ACHN (cell line): ENCODE results near the gene EPHA5.

Source experiments
- DNase-seq: peaks from one replicate; pipeline ENCODE4 v3.0.0-alpha.2; 2015
- in situ Hi-C: cut with HindIII; loops from 2 replicates; pipeline ENCODE4 v1.10.0; 2017; ENCODE audit warnings: low sequenced_read_pairs, low pct_ligation_motif_present, low pct_unique_long_range_greater_than_20kb

Gene EPHA5

DNA sequence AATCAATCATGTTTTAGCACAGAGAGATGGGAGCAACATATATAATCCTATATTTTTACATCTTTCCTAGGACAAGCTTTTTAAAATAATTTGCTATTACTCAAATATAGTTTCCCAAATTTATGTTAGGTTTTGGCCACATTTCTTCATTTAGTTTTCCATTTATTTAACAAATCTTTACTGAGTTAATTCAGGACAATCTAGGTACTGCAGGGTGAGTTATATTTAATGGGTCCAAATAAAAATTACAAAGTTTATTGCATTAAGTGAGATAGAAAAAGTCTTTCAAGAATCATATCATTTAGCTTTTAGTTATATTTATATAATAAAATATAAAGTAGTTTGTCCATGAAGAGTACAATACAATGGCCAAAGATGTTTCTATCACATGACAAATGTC lies 269.2 kb downstream of the EPHA5 start:
- DNase-seq: no peak
- in situ Hi-C loops: no loop called here

DNA sequence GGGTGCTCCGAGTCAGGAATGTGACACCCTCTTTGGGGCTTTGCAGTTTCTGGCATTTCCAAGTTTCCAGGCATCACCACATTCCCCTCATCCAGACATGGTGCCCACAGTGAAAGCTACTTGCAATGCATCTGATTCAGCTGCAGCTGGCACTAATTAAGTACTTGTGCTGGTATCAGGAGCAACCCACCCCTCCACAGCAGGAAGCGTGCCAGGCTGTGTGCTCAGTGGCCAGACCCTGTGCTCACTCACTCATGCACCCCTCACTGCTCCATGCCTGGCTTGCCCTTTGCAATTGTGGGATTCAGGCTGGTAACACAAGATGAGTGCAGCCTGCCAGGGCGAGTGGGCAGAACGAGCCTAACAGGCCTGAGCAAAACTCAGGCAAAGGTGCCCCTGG lies 271.2 kb downstream of the EPHA5 start:
- in situ Hi-C loops: no loop called here
- no peak for DNase-seq

DNA sequence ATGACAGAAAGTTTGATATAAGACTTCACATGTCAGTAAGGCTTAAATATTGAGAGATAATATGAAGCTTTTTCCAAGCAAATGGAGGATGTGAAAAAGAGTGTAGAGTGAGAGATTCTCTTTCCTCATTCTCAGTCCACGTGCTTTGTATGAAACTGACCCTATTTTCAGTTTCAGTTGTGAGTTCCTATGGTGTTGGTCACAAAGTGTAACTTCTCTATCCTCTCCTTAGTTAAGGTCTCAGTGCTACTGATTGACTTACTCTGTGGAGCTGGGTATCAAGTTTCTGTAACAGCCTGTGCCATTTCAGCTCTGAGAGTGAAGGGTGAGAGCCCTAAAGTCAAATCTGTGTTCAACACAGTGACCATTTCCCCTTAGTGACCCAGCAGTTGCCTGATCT lies 277.2 kb downstream of the EPHA5 start:
- in situ Hi-C loops: no loop called here
- no peak for DNase-seq

DNA sequence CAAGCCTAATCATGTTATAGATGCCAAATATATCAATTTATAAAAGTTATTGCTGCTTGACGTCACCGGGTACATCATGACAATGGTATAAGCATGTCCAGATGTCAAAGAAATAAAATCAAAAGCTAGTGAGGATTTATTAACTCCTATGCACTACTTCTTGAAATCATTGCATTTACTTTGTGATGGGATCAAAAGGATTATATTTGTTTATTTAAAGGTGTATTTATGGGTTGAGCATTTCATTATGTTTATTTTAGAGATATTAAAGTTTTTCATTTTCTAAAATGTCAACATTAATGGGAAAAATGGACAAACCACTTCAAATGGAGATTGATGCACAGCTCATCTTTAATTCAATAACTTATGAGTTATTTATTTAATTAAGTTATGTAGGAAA lies 277.8 kb downstream of the EPHA5 start:
- DNase-seq: no peak
- in situ Hi-C loops: no loop called here

DNA sequence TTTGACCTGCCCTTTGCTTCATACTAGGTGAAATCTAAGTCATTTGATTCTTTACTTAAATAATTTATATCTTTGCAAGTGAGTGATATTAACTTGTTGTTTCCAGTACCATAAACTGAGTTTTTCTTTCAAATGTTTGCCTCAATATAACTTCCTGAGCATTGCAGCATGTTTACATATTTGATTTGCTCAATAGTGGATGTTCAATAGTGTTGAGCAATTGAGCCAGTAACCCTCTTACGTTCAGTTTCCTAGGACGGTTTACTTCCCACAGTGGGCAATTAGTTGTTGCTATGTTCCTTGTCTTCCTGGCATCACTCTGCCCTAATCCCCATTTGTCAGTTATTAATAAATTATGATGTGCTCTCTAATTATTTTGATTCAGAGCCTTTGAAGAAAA lies 278.5 kb downstream of the EPHA5 start:
- in situ Hi-C loops: no loop called here
- DNase-seq: no peak

DNA sequence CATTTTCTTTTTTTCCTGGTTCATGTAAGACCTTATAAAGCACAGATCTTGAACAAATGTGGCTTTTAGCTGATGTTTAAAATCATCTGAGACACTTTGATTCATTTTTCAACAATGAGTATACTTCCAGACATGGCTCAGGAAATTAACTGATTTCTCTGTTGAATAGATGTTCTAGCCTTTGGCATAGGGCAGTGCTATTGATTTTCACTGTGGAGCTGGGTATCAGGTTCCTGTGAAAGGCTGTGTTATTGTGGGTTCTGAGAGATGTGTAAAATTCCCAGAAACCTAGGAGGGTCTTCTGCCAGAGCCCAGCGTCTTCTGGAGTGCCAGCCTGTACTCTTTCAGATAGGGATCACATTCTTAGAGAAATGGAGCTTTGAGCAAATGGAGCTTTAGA lies 278.9 kb downstream of the EPHA5 start:
- DNase-seq: no peak
- in situ Hi-C loops: no loop called here

DNA sequence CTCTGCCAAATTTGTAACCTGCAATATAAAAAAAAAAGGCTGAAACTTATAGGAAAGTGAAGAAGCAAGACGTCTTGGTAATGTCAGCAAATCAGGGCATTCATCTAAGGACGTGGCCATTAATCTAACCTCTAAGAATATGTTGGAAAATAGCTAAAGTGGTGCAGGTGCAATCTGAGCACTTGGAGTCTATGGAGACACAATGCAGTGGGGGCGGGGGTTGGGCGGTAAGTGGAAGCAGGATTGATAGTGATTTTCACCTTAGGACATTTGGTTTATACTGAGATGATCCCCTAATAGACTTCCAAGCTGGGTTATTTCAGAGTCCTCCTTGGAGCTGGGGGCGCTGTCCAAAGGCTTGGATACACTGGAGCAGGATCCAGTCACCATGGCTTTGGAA lies 283.4 kb downstream of the EPHA5 start:
- no peak for DNase-seq
- in situ Hi-C loops: no loop called here

DNA sequence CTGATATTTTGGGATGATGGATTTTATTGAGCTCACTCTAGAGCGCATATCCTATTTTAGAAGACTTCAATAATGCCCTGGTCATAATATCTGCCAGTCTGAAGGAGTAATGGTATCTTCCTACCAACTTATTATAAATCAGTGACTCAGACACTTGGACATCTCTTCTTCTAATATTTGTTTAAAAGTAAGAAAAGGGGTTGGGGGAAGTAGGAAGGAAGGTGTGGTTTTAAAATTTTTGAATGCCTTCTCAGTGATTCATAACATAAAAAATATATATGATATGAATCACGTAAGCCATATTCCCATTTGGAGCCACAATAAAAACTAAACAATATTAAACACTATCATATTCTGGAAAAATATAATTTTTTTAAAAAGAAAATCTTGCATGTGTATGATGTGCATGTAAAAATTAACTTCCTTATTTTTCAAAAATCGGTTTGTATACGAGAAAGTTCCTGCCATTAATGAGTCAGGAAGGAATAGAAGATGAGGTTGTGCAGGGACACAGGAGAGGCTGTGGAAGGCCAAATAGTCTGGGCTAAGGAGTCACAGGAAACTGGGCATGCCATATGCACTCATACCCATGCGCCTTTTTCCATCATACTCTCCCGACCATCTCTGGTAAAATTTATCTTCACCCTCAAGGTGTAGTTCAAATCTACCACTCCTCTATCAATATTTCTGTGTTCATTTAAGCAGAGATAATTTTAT lies 286.5 kb downstream of the EPHA5 start:
- in situ Hi-C loops: no loop called here
- no peak for DNase-seq

DNA sequence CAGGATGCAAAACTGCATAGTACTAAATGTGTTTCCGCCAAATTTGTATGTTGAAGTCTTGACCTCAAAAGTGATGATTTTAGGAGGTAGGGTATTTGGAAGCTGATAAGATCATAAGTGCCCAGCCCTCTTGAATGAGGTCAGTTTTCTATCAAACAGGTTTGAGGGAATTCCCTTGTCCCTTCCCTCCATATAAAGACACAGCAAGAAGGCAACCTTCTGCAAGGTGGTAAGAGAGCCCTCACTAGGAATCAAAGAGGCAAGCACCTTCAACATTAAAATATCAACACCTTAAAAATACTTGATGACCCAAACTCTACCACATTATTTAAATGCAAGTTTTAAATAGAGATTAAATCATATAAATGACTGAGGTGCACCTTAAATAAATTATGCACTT lies 288.6 kb downstream of the EPHA5 start:
- no peak for DNase-seq
- in situ Hi-C loops: no loop called here

DNA sequence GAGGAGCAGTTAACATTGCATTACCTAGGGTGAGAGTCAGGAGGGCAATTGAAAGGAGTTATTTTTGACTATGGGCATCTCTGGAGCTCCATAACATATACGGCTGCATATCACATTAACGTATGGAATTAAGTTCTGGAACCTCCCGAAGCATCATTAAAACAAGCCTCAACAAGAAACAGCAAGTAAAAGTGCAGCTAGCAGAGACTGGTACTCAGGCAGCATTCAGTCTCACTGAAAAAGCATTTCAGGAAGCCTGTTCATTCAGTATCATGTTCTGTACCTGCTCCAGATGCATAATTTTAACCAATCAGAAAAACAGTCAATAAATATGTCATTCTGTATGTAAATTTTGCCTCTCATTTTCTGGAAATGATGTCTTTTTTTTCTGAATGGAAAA lies 299.6 kb downstream of the EPHA5 start:
- in situ Hi-C loops: no loop called here
- DNase-seq: no peak

DNA sequence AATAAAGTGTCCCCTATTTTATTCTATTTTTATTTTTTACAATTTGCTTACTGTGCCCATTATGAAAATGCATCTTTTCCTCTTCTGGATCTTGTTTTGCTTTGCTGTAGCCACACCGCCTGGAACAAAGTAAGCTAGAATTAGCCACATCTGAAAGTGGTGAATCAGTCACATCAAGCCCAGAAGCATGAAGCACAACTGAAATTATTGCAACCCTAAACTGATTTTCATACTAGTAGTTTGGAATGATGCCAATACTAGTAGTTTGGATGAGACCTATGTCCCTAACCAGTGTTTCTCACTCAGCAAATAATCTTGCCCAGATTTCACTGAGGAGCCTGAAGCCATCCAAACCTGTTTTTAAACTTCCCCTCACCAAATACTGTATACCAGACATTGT lies 303.0 kb downstream of the EPHA5 start:
- DNase-seq: no peak
- in situ Hi-C loops: no loop called here

DNA sequence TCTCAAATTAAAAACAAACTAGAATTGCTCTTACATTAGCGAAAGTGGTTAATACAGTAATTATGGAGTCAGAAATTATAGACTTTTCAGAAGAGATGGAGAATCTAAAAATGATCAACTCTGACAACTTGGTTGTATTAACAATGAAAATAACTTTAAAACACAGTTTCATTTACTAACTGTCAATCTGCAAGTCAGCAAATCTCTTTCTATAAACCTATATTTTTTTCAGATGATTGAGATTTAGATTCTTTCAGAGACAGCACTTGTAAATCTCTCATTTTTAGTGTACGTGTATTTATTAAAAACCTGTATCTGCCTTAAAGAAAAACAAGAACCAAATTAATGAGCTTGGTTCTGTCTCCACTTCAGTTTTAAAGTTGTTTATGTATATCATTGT lies 311.4 kb downstream of the EPHA5 start:
- in situ Hi-C loops: no loop called here
- no peak for DNase-seq

DNA sequence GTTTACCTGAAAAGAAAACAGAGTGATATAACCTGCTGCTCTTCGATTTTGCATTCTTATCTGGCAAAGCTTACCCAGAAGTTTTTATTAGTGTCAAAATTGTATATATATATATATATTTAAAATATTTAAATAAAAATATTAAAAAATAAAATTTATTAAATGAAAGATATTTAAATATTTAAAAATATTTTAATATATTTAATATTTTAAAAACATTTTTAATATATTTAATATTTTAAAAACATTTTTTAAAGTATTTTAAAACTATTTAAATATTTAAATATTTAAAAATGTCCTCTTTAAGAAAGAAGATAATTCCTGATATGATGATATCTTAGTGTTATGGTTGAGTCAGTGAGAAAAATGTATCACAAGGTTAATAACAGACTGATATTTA lies 317.2 kb downstream of the EPHA5 start:
- in situ Hi-C loops: no loop called here
- DNase-seq: no peak

DNA sequence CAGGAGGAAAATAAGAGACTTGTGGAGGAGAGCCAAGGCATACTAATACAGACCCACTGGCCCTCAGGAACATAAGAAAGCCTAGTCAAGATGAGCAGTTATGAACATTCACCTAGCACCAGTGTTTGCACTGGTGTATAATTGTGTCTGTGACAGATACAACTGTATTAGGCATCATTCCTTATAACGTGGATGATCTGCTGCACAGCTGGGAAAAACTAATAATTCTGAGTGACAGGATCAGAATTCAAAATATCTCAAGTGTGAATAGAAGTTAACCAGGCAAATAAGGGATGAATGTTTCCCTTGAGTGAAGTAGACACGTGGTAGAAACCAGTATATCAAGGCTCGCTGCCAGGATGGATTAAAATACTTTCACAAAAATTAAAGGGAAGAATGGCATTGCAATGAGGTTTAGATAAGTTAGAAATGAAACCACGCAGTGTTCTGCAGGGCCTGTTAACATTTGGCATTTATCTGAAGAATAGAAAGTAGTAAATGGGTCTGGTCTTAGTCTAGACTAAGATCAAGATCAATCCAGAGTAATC lies 325.9 kb downstream of the EPHA5 start:
- in situ Hi-C loops: no loop called here
- DNase-seq: no peak

DNA sequence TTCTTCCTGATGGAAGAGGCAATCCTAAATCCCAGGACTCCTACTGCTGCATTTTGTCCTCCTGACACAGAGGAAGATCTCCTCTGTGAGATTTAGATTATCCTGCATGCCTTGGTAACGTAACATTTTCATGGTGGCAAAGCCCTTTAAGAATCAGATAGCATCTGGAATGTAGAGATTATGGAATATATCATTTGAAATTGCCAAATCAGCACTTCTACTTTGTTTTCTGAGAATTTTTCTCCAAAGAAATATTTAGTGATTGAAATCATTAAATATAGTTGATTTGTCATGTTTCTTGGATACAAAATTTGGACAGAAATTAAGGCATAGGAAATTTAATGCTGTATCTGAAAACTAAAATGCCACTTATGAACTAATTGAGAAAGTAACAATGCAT lies 326.9 kb downstream of the EPHA5 start:
- in situ Hi-C loops: no loop called here
- DNase-seq: no peak

DNA sequence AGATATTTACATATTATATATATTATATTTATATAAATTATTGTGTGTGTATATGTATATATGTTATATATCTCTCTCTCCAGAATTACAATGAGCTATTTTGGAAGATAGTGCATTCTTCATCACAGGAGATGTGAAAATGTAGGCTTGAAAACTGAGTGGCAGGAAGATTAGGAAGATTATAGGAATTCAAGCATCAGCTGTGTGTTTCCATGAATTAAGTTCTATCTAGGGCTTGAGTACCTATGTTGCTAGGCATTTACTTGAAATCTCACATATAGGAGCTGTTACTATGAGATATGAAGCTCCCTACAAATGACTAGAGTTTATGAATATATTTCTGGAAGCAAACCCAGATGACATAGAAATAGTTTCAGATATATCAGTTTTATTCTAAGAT lies 328.7 kb downstream of the EPHA5 start:
- no peak for DNase-seq
- in situ Hi-C loops: no loop called here

DNA sequence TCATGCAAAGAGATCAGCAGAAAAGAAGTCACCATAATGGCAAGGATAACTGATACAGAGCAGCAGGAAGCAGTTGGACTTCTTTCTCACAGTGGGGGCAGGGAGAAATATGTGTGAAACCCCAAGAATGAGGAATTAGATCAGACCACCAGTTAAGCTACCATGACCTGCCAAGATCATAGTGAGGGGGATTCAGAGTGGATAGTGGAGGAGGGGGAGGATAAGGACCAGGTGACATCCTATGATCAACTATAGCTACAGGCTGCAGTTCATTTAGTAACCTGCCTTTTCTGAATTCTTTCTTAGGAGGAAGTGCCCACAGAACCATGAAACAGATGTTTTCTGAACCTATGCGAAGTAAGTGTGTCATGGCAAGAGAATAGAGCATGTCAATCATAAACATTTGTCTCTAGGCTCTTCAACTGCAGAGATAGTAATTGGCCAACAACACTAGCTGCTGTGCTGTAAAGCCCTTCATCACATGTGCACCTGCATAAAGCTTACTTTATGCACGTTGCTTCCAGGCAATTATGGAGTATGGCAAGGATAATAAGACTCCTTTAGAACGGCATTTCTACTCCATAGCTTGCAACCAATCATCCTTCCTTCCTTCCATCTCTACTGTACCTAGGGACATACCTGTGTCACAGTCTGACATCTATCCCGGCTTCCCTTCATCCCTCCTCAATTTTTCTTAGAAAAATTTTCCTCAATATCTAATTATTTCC lies 329.7 kb downstream of the EPHA5 start:
- DNase-seq: no peak
- in situ Hi-C loops: no loop called here

DNA sequence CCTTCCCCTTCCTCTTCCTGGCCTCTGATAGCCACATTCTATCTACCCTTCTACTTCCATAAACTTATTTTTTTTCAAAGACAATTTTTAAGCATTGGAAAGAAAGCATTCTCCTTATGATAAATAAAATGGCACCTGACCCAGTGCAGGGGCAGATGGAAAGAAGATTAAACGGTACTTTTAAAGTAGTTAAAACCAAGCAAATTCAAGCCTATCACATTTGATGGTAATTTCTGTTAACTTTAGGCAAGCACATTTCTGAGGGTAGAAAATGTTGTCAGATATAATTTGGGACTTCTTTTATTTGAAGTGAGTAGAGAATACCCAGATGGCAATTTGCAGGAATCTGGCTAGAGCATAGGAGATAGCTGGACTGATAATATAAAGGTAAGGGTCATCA lies 332.9 kb downstream of the EPHA5 start:
- in situ Hi-C loops: no loop called here
- DNase-seq: no peak

DNA sequence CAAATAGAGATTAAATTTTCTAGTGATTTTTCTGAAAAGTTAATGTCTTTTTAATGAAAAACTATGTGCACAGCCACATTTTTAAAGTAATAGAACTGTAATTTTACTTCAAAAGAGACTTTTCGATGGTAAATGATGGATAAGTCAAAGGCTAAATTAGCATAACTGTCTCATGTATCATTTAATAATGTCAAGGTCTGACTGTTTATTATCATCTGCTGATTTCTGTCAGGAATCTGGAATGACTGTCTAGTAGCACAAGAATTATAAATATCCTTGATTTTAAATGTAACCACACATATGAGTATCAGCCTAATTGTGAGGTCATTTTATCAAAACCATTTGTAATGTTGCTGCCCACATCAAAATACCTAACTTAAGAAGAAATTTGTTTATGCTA lies 333.8 kb downstream of the EPHA5 start:
- in situ Hi-C loops: no loop called here
- no peak for DNase-seq

DNA sequence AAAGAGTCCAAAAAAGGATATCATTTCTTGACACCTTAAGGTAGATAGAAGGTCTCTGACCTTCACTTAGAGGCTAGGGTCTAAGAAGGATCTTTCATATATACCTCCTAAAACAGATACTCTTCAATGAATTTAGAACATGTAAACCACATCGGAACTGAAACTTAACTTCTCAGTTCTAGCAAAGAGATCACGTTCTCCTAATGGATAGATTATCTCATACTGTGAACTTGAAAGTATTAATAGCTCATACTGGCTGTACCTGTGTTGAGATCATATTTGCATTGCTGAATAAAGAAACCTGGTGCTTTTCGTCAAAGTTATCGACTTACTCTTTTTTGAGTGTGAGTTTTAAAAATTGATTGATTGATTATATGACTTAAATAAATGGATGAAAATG lies 353.8 kb downstream of the EPHA5 start:
- in situ Hi-C loops: no loop called here

More for the DNA sequence above, 353.8 kb downstream of the EPHA5 start:
- DNase-seq: no peak
